Bronchial epithelial cell (primary cell): ENCODE results near the gene PCNP. TPM values are rescaled to one million over a fixed set of nuclear protein-coding genes. Genes with fewer than 3 reads are reported as not detected.
"Not testable (repeated sequence)": the region's sequence is repeated elsewhere in the genome, so short reads cannot be mapped to it uniquely, and the experiment has no call there.

Experiments used
- DNase-seq: peaks from one replicate; pipeline ENCODE4 v3.0.0-alpha.2; 2010; ENCODE audit warnings: low read depth
- FAIRE-seq: peaks from 2 replicates; lab custom pipeline; 2011; peaks lifted over from hg19 to GRCh38; lab: Jason Lieb, UNC
- H3K27me3 ChIP-seq: 2 replicates; pipeline ENCODE4 v1.5.1; 2011; ENCODE audit warnings: low read length; ENCODE audit not compliant: control insufficient read depth, insufficient read depth
- H3K36me3 ChIP-seq: 2 replicates; pipeline ENCODE4 v1.5.1; 2011; ENCODE audit warnings: low read length; ENCODE audit not compliant: control insufficient read depth, insufficient read depth
- H3K4me3 ChIP-seq: 2 replicates; pipeline ENCODE4 v1.5.1; 2011; ENCODE audit warnings: mild to moderate bottlenecking, low read depth, low read length, control low read depth
- CTCF ChIP-seq: IDR thresholded peaks from 2 replicates; pipeline ENCODE4 v1.5.1; 2011; ENCODE audit warnings: mild to moderate bottlenecking, moderate library complexity, low read length, control low read depth, inconsistent platforms; ENCODE audit not compliant: insufficient read depth, severe bottlenecking
- total RNA-seq: library from RNA; depleted of rRNA; stranded (reverse); fragments of >200 nt; gene quantifications from 2 replicates; pipeline ENCODE4 v1.2.1, GENCODE V29; 2014

The PCNP gene
- total RNA-seq, 1 donor from 2014 or later: 167 TPM

- Histone ChIP-seq H3K4me3 (no peak overlapping the region), H3K36me3 (no peaks in the 10 kb centered on the region), H3K27me3 (no peaks in the 10 kb centered on the region)
- DNase-seq (no peak), FAIRE-seq (no peak)
- no peak for TF ChIP-seq CTCF
These were observed 63.5 kb downstream of the PCNP start for GRCh38 chr3:101637451-101637850.

GRCh38 chr3:101638261-101638745 lies 64.3 kb downstream of the PCNP start:
- TF ChIP-seq CTCF: no peak
- H3K4me3 ChIP-seq: no peak overlapping the region
- no peak for FAIRE-seq

GRCh38 chr3:101639280-101639963 lies 65.4 kb downstream of the PCNP start:
- TF ChIP-seq CTCF: no peak
- no peaks in the 10 kb centered on the region for H3K36me3 ChIP-seq

More at GRCh38 chr3:101638261-101638745, 64.3 kb downstream of the PCNP start:
- Histone ChIP-seq H3K36me3 (no peaks in the 10 kb centered on the region), H3K27me3 (no peaks in the 10 kb centered on the region)
- DNase-seq: no peak

GRCh38 chr3:101640256-101640655 lies 66.3 kb downstream of the PCNP start:
- Histone ChIP-seq H3K4me3 (no peak overlapping the region), H3K36me3 (no peaks in the 10 kb centered on the region), H3K27me3 (no peaks in the 10 kb centered on the region)
- no peak for FAIRE-seq
- TF ChIP-seq CTCF: no peak
- DNase-seq: no peak

More at GRCh38 chr3:101639280-101639963, 65.4 kb downstream of the PCNP start:
- FAIRE-seq: no peak
- DNase-seq: no peak
- H3K4me3 ChIP-seq: no peak overlapping the region
- no peaks in the 10 kb centered on the region for H3K27me3 ChIP-seq

GRCh38 chr3:101641397-101642115 lies 67.6 kb downstream of the PCNP start:
- H3K4me3 ChIP-seq, DNase-seq, H3K27me3 ChIP-seq, FAIRE-seq, H3K36me3 ChIP-seq: not testable (repeated sequence)

- Histone ChIP-seq H3K27me3 (no peaks in the 10 kb centered on the region), H3K4me3 (no peak overlapping the region), H3K36me3 (no peaks in the 10 kb centered on the region)
- no peak for TF ChIP-seq CTCF
- FAIRE-seq (no peak), DNase-seq (no peak)
These were observed 68.5 kb downstream of the PCNP start for GRCh38 chr3:101642441-101642840.
